ENCODE measurements around the gene ZBTB25. TPM values are rescaled to one million over a fixed set of nuclear protein-coding genes. Genes with fewer than 3 reads are reported as not detected.

The ZBTB25 gene
- total RNA-seq, 1 donor from 2014 or later = 2.4 TPM

- TF ChIP-seq, protein P1, sequence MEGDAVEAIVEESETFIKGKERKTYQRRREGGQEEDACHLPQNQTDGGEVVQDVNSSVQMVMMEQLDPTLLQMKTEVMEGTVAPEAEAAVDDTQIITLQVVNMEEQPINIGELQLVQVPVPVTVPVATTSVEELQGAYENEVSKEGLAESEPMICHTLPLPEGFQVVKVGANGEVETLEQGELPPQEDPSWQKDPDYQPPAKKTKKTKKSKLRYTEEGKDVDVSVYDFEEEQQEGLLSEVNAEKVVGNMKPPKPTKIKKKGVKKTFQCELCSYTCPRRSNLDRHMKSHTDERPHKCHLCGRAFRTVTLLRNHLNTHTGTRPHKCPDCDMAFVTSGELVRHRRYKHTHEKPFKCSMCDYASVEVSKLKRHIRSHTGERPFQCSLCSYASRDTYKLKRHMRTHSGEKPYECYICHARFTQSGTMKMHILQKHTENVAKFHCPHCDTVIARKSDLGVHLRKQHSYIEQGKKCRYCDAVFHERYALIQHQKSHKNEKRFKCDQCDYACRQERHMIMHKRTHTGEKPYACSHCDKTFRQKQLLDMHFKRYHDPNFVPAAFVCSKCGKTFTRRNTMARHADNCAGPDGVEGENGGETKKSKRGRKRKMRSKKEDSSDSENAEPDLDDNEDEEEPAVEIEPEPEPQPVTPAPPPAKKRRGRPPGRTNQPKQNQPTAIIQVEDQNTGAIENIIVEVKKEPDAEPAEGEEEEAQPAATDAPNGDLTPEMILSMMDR (conservative IDR thresholded peaks at IDR 0.05; ENCODE audit: low read depth, low read length) = peak; percentile 86
- no peak for DNase-seq (ENCODE audit: low read depth)
- H3K4me3 ChIP-seq (ENCODE audit: low read depth, low read length) = no peak overlapping the region
Measured at GRCh38 chr14:64510825-64511671, 7.4 kb upstream of the ZBTB25 start.

DNA sequence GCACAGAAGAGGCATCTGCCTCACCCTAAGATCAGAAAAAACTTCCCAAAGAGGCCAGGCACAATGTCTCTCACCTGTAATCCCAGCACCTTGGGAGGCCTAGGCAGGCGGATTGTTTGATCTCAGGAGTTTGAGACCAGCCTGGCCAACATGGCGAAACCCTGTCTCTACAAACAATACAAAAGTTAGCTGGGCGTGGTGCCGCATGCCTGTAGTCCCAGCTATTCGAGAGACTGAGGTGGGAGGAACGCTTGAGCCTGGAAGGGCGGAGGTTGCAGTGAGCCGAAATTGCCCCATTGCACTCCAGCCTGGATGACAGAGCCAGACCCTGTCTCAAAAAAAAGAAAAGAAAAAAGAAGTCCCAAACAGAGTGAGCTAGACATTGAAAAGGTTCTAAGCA, 5.4 kb upstream of the ZBTB25 start:
- TF ChIP-seq, protein P1 (conservative IDR thresholded peaks at IDR 0.05; ENCODE audit: low read depth, low read length) = no peak
- H3K4me3 ChIP-seq (ENCODE audit: low read depth, low read length) = no peak overlapping the region
- no peak for DNase-seq (ENCODE audit: low read depth)

GRCh38 chr14:64508215-64508776, 4.7 kb upstream of the ZBTB25 start:
- no peak for DNase-seq (ENCODE audit: low read depth)
- TF ChIP-seq, protein P1 (conservative IDR thresholded peaks at IDR 0.05; ENCODE audit: low read depth, low read length) = no peak
- no peak overlapping the region for H3K4me3 ChIP-seq (ENCODE audit: low read depth, low read length)

DNA sequence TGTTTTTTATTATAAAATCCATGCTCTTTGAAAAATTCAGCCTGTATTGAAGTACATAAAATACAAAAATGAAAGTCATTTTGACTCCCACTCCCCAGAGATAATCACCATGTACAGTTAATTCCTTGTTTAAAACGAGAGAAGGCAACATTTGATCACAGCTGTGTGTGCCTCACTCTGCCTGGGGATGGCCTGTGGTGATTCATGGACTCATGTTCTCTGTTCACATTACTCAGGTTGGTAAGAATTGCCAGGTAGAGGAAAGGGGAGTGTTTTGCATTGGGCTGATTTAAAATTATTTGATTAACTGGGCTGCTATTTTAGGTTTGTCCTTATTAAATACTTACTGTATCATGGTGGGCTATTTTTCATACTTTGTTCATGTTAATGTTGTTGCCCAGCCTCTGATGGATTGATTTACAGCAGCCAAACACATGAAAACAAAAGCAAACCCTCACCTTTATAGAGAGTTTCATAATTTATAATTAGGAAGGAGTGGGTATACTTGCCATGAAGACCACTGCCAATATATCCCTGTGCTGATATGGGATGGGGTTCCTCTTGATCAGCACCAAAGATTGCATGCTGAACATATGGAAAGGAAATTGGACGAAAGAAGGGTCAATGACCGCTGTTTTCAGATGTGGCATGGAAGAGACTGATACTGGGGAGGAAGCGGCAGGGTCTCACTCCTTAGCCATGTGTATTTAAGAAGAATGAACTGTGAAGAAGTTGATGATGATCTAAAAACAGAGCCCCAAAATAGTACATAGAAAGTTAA, 3.9 kb upstream of the ZBTB25 start:
- H3K4me3 ChIP-seq (ENCODE audit: low read depth, low read length) = peak overlapping the region; percentile 34
- TF ChIP-seq, protein P1 (conservative IDR thresholded peaks at IDR 0.05; ENCODE audit: low read depth, low read length) = no peak
- no peak for DNase-seq (ENCODE audit: low read depth)

DNA sequence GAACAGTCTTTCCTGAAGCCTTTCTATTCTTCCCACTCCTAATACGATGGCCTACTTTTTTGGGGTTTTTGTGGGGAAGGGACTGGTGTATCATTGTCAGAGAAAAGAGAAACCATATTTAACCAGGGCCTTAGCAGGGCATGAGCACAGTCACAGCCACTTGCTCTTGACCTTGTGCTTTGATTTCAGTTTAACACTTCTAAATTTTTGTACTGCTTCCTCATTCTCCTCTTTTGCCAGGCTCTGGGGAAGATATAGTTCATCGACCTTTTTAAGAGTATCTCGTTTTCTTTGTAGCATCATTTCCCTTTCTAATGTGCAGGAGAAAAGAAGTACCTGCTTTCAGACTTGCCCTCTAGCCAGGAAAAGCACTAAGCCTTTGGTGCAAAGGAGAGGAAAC, 3.1 kb upstream of the ZBTB25 start:
- TF ChIP-seq, protein P1 (conservative IDR thresholded peaks at IDR 0.05; ENCODE audit: low read depth, low read length) = no peak
- H3K4me3 ChIP-seq (ENCODE audit: low read depth, low read length) = peak overlapping the region; percentile 34

DNA sequence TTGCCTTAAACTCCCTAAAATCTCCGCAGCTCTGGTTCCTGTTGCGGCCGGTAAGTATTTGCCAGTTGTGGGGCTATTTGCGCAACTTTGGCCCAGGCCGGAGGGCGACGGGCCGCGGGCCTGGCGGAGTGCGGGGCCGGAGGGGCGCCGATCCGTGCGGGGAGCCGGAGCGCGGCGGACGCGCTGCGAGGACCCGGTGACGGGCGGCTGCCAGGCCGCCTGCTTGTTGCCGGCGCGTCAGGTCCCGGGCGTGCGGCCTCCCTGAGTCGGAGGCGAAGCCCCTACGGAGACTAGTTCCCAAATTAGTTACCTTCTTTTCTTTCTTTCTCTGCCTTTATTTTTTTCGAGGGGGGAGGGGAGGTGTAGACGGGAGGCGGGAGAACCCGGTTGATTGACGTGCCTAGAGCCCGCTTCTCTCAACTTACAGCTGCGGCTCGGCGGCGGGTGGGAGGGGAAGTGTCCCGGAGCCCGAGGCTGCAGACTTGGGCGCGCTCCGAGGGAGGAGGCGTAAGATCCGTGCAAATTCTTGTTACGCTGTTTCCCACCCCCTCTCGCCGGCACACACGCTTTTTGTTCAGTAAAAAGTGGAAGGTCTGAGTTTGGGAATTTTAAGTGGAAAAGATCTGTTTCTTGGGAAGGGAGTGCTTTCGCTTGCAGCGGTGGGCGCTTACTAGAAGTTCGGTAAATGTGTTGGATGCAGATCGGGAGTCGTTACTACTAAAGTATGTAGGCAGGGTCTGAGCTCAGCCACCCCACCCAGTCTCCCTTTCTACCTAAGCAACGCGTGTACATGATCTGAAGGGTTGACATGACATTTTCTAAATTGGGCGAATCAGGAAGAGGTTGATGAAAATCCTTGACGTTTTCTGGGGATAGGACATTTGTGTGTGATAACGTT, 1.5 kb upstream of the ZBTB25 start:
- peak overlapping the region; percentile 68 for H3K4me3 ChIP-seq (ENCODE audit: low read depth, low read length)
- no peak for DNase-seq (ENCODE audit: low read depth)
- TF ChIP-seq, protein P1 (conservative IDR thresholded peaks at IDR 0.05; ENCODE audit: low read depth, low read length) = no peak

More for the DNA sequence above, 3.1 kb upstream of the ZBTB25 start:
- no peak for DNase-seq (ENCODE audit: low read depth)

Data from epithelial cell of proximal tubule (primary cell).